Thoracic aorta (tissue), 2 donors: ENCODE results near the gene ZNF829. TPM values are rescaled to one million over a fixed set of nuclear protein-coding genes. Genes with fewer than 3 reads are reported as not detected.

Experiments
- ATAC-seq: fragments of 150-250 bp; one replicate; pipeline ENCODE4 v1.8.0; 2017; ENCODE audit warnings: low read depth; ENCODE audit not compliant: insufficient number of reproducible peaks, low FRiP score
- DNase-seq: peaks from one replicate; pipeline ENCODE4 v3.0.0-alpha.2; 2020; ENCODE audit warnings: low spot score
- H3K27ac ChIP-seq, 2 donors: fragments of 200-600 bp; sonication (generic); 1 replicate in 1 of 2; 2 replicates in 1 of 2; pipeline ENCODE4 v1.5.1; 2016; ENCODE audit warnings: mild to moderate bottlenecking in 2 of 2, moderate library complexity in 2 of 2
- H3K27me3 ChIP-seq: fragments of 200-600 bp; sonication (generic); replicated peaks from 2 replicates; pipeline ENCODE4 v1.6.0; 2016; ENCODE audit warnings: mild to moderate bottlenecking; ENCODE audit not compliant: insufficient read depth
- H3K36me3 ChIP-seq: fragments of 200-600 bp; sonication (generic); one replicate; pipeline ENCODE4 v1.5.1; 2016
- H3K4me1 ChIP-seq, 2 donors: fragments of 200-600 bp; sonication (generic); 1 replicate in 1 of 2; 2 replicates in 1 of 2; pipeline versions ENCODE4 v1.5.1 to v1.6.0; 2016; ENCODE audit warnings: low read depth in 2 of 2, mild to moderate bottlenecking in 1 of 2; ENCODE audit not compliant: control insufficient read depth in 1 of 2
- H3K4me3 ChIP-seq: fragments of 200-600 bp; sonication (generic); 2 replicates; pipeline ENCODE4 v1.5.1; 2016; ENCODE audit warnings: mild to moderate bottlenecking
- H3K9me3 ChIP-seq: fragments of 200-600 bp; sonication (generic); 2 replicates; pipeline ENCODE4 v1.5.1; 2016
- CTCF ChIP-seq: fragments of 200-600 bp; sonication (generic); IDR thresholded peaks from one replicate; pipeline ENCODE4 v1.5.1; 2019; ENCODE audit warnings: antibody characterized with exemption
- total RNA-seq, 2 donors: library from RNA; depleted of rRNA; stranded (reverse); fragments of >200 nt; gene quantifications; one replicate each; pipeline versions ENCODE4 v1.1.0 to v1.2.3, GENCODE V29; 2016

Gene ZNF829
- total RNA-seq, 2 donors from 2014 or later, result 1.2 to 2.7 TPM

- Histone ChIP-seq H3K27ac (peak overlapping the region; percentile 65 to 91), H3K9me3 (peaks cover 7% of the 10 kb centered on the region), H3K4me3 (peak overlapping the region; percentile 97), H3K27me3 (no peaks in the 10 kb centered on the region), H3K36me3 (peaks cover 7% of the 10 kb centered on the region), H3K4me1 (peaks cover 8 to 18% of the 10 kb centered on the region in 2 donors)
- TF ChIP-seq CTCF, result no peak
- ATAC-seq (peak; percentile 87), DNase-seq (peak; percentile 80)
Measured at GRCh38 chr19:36849701-36850558, 66.2 kb downstream of the ZNF829 start.

- no peak for TF ChIP-seq CTCF
- Histone ChIP-seq H3K4me3 (no peak overlapping the region), H3K27me3 (no peaks in the 10 kb centered on the region), H3K36me3 (peaks cover 1% of the 10 kb centered on the region), H3K4me1 (peaks cover 8 to 18% of the 10 kb centered on the region in 2 donors), H3K9me3 (no peaks in the 10 kb centered on the region), H3K27ac (no peak overlapping the region)
- no peak for DNase-seq
- no peak for ATAC-seq
Measured at GRCh38 chr19:36847968-36848367, 68.1 kb downstream of the ZNF829 start.

- peaks cover 2% of the 10 kb centered on the region for H3K36me3 ChIP-seq
Measured at GRCh38 chr19:36838784-36839324, 77.2 kb downstream of the ZNF829 start.

More at GRCh38 chr19:36838784-36839324, 77.2 kb downstream of the ZNF829 start:
- Histone ChIP-seq H3K9me3 (peaks cover 17% of the 10 kb centered on the region), H3K4me1 (peaks cover 0 to 20% of the 10 kb centered on the region in 2 donors), H3K27me3 (no peaks in the 10 kb centered on the region), H3K4me3 (peak overlapping the region; percentile 92), H3K27ac (peak overlapping the region; percentile 83 to 90)
- DNase-seq, result no peak
- no peak for ATAC-seq
- TF ChIP-seq CTCF, result no peak

Other genes with a start within 250 kb of the ZNF829 start
- gene ZNF461, start 249.5 kb downstream of the ZNF829 start, total RNA-seq, result 10 to 100 TPM in 1 of 2 donors, 1 to 10 TPM in 1; 9.3 to 27.9 TPM
- 1 to 10 TPM; 5.6 to 8.4 TPM for gene ZNF567, start 228.7 kb downstream of the ZNF829 start, total RNA-seq
- 10 to 100 TPM in 1 of 2 donors, 1 to 10 TPM in 1; 2.4 to 13.2 TPM for gene ZNF850, start 143.5 kb downstream of the ZNF829 start, total RNA-seq
- 1 to 10 TPM; 7.4 to 8.8 TPM for gene ZNF790, start 77.9 kb downstream of the ZNF829 start, total RNA-seq
- 1 to 10 TPM; 5.7 to 9.7 TPM for gene ZNF345, start 65.4 kb downstream of the ZNF829 start, total RNA-seq
- 10 to 100 TPM in 1 of 2 donors, 1 to 10 TPM in 1; 9.2 to 19.7 TPM for gene ZNF568, start within 50 bp of the ZNF829 start, total RNA-seq
- gene ZNF420, start 162.1 kb upstream of the ZNF829 start, total RNA-seq, result 10 to 100 TPM in 1 of 2 donors, 1 to 10 TPM in 1; 1.8 to 17.5 TPM